GM12874 (cell line): Measurements from ENCODE around the gene HDDC2.

Experiments
- TF ChIP-seq, protein P1 (sequence below): IDR thresholded peaks from 2 replicates; pipeline ENCODE4 v1.5.1; 2011; ENCODE audit warnings: low read depth, mild to moderate bottlenecking, control low read depth, low read length, moderate library complexity; ENCODE audit not compliant: insufficient read depth

The HDDC2 gene

DNA sequence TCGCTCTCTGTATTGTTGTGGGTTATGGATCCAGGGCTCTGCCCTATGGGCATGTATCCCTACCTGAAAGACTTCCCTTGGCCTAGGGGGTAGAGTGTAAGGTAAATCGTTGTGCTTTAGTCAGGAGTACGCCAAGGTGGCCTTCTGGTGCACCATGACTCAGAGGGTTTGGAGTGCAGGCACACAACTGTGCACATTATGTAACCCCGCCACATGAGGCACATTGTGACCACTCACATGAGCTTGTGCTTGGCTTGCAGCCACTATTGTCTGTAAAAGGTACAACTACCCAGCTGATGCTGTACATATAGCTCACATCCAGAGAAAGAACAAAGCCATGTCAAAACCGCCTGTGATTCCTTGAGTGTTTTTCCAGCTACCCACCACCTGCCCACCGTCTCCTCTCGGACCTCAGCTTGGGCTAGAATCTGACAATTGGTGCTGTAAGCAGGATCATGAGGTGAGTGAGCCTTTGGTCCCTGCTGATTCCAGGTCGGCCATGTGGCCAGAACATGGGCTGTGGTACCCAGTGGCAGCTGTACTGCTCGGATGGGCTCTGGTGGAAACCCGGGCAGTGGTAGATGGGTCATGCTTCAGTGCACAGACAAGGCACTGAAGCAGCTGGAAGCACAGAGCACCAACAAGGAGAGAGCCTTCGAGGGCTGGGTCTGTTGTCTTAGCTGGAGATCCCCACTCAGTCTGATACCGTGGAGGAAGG is 33.8 kb downstream of the HDDC2 start:
- TF ChIP-seq, protein P1, sequence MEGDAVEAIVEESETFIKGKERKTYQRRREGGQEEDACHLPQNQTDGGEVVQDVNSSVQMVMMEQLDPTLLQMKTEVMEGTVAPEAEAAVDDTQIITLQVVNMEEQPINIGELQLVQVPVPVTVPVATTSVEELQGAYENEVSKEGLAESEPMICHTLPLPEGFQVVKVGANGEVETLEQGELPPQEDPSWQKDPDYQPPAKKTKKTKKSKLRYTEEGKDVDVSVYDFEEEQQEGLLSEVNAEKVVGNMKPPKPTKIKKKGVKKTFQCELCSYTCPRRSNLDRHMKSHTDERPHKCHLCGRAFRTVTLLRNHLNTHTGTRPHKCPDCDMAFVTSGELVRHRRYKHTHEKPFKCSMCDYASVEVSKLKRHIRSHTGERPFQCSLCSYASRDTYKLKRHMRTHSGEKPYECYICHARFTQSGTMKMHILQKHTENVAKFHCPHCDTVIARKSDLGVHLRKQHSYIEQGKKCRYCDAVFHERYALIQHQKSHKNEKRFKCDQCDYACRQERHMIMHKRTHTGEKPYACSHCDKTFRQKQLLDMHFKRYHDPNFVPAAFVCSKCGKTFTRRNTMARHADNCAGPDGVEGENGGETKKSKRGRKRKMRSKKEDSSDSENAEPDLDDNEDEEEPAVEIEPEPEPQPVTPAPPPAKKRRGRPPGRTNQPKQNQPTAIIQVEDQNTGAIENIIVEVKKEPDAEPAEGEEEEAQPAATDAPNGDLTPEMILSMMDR: no peak

DNA sequence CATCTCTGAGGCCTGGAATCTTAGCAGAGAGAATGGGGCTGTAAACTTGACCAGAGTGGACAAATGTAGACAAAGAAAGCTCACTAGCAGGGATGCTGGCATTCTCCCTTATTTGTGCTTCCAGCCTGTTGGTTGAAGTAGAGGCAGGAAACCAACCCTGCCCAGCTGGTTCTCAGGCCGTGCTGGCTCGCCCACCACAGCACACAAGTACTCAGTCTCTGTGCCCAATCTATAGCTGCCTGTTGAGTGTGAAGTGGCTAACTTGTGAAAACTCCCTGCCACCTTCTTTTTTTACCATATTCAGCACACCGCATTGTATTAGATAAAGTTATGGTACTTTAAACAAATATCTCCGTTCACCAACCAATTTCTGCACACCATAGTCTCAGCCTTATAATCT is 37.3 kb downstream of the HDDC2 start:
- TF ChIP-seq, protein P1: no peak

GRCh38 chr6:125262016-125263013 is 39.5 kb downstream of the HDDC2 start:
- TF ChIP-seq, protein P1: no peak

DNA sequence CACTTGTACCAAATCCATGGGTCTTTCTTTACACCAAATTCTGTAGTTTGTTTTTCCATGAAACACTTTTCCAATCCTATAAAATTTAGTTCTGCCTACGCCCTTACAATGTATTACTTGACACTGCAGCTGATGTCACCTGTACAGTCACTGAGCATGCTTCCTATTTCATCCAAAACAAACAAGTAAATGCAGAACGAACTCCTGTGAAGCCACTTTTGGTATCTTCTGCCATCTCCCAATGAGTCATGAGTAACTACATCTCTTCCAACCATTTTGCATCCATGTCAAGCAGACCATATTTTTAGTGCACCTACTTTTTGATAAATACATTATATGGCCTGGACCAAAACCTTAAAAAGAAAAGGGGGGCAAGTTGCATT is 42.4 kb downstream of the HDDC2 start:
- TF ChIP-seq, protein P1: no peak

- TF ChIP-seq, protein P1: no peak
These were observed 43.0 kb downstream of the HDDC2 start for GRCh38 chr6:125258651-125259353.

DNA sequence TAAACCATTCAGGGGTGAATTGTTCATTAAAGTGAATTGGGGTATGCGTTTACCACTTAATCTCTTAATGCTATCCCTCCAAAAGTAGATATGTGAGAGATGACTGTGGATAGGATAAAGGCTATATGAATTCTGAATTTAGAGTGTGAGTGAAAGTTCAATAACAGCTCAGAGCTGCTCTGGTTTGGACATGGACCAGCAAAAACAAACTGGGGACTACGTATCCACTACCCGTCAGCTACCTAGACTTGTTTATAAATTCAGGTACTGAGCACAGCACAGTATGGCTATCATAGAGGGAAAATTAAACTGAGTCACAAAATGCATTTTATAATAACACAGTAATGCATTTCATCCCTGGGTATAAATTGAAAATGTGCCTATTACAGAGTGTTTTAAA is 44.4 kb downstream of the HDDC2 start:
- TF ChIP-seq, protein P1: no peak

DNA sequence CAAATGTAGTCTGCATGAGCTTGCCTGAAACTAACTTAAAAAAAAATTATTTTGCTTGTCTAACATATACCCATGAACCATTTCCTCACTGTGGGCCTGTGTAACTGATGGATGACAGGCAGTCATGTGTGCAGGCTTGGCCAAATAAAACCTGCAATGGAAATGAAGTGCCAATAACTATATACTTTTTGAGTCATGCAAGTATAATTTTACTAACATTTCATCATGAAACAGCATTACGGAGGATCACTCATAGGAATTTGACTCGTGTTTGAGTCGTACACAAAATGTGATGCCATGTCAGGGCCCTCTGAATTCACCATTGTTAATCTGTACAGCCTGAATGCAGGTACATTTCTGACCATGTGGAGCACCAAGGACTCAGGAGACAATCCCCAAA is 46.6 kb downstream of the HDDC2 start:
- TF ChIP-seq, protein P1: no peak
